Body of pancreas (tissue), 4 donors: ENCODE measurements around the gene NOTUM. TPM values are rescaled to one million over a fixed set of nuclear protein-coding genes. Genes with fewer than 3 reads are reported as not detected.
A peak's percentile ranks its signal among the peaks of the same experiment; 100 is the strongest.

Experiments used
- ATAC-seq: fragments of 150-250 bp; one replicate; pipeline ENCODE4 v1.9.1; 2016
- DNase-seq, 4 donors: peaks; one replicate each; pipeline ENCODE4 v3.0.0-alpha.2; 2019
- H3K27ac ChIP-seq, 4 donors: fragments of 200-600 bp; sonication (generic); 1 replicate in 3 of 4; 2 replicates in 1 of 4; pipeline versions ENCODE4 v1.5.1 to v1.6.1; 2016 to 2019; ENCODE audit warnings: mild to moderate bottlenecking in 1 of 4, mixed read lengths in 1 of 4, moderate library complexity in 1 of 4
- H3K27me3 ChIP-seq, 2 donors: fragments of 200-600 bp; sonication (generic); one replicate each; pipeline ENCODE4 v1.6.0; 2016; ENCODE audit warnings: mild to moderate bottlenecking in 1 of 2
- H3K36me3 ChIP-seq, 2 donors: fragments of 200-600 bp; sonication (generic); replicated peaks in 1 of 2; 2 replicates each; pipeline ENCODE4 v1.5.1; 2016; ENCODE audit warnings: low read depth in 2 of 2; ENCODE audit not compliant: insufficient read depth in 1 of 2
- H3K4me1 ChIP-seq: fragments of 200-600 bp; sonication (generic); one replicate; pipeline ENCODE4 v1.6.0; 2016
- H3K4me3 ChIP-seq, 2 donors: fragments of 200-600 bp; sonication (generic); 1 replicate in 1 of 2; 2 replicates in 1 of 2; pipeline ENCODE4 v1.5.1; 2016 to 2019
- H3K9me3 ChIP-seq, 3 donors: fragments of 200-600 bp; sonication (generic); 1 replicate in 2 of 3; 2 replicates in 1 of 3; pipeline ENCODE4 v1.5.1; 2016
- CTCF ChIP-seq, 7 experiments: fragments of 450-650 bp in 4 of 7; fragments of 200-600 bp in 3 of 7; sonication (generic) in 3 of 7; IDR thresholded peaks; one replicate each; pipeline ENCODE4 v1.5.1; 2016 to 2019; ENCODE audit warnings: antibody characterized with exemption in 7 of 7
- POLR2A ChIP-seq, 3 donors: fragments of 450-650 bp; IDR thresholded peaks; one replicate each; pipeline ENCODE4 v1.6.1; 2016; ENCODE audit warnings: antibody characterized with exemption in 3 of 3, mild to moderate bottlenecking in 2 of 3
- WGBS, 2 donors: methylation state at CpG; one replicate each; pipeline ENCODE4 v1.1.5; 2017; 5-methylcytosine and 5-hydroxymethylcytosine counted together
- intact Hi-C: fragments of 100-400 bp; cut with DNase I; formaldehyde crosslinking; loops from one replicate; pipeline ENCODE4 v1.15.1; 2023
- total RNA-seq, 2 donors: library from RNA; depleted of rRNA; stranded (reverse); fragments of >200 nt; gene quantifications; one replicate each; pipeline ENCODE4 v1.1.0, GENCODE V29; 2016

Gene NOTUM
- total RNA-seq, 2 donors from 2014 or later: 0.33 TPM; not detected in 1

GRCh38 chr17:81993729-81994592 is 33.0 kb upstream of the NOTUM start:
- H3K9me3 ChIP-seq: no peaks in the 10 kb centered on the region
- TF ChIP-seq POLR2A (IDR thresholded peaks at IDR 0.05): no peak
- TF ChIP-seq CTCF (IDR thresholded peaks at IDR 0.05): no peak
- no peak for DNase-seq
- intact Hi-C loops: no loop called here
- H3K27ac ChIP-seq: no peak overlapping the region
- ATAC-seq: no peak
- H3K36me3 ChIP-seq: no peaks in the 10 kb centered on the region
- no peak overlapping the region for H3K4me3 ChIP-seq
- WGBS, 2 donors: 91 to 92% methylated on average over 31 to 34 of the region's 37 CpGs
- no peaks in the 10 kb centered on the region for H3K27me3 ChIP-seq
- peaks cover 24% of the 10 kb centered on the region for H3K4me1 ChIP-seq

DNA sequence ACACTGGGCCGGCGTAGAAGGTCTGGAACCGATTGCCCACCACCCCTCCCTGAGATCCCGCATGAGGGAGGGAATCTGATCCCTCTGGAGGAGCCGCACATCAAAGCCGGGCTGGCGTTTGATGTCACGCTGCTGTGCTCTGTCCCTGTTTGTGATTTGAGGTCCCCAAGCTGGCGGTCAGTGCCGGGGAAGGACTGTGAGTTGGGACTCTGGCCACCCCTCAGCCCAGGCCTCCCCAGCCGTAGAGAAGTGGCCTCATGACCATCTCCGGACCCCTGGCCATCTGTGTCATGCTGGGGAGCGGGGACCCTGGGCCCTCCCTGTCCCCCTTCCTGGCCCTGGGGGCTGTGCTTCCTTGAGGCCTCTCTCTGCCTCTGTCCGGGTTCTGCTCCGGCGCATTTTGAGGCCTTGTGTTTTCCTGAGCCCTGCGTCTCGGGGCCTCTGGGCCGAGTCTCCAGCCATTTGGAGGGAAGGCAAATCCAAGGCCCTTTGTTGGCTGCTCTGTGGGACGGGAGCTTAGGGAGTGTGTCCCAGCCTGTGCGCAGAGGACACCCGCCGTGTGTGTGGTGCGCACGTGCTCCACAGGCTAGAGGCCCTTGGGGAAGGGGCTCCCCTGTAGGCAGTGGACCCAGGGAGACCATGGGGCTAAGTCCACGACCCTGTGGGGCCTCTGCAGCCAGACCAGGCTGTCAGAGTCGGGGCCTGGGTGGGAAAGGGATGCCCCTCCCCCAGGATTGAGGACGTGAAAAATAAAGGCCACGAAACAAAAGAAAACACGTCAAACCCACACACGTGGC is 31.5 kb upstream of the NOTUM start:
- Histone ChIP-seq H3K27ac (peak overlapping the region; percentile 67 to 77 (median 74)), H3K4me3 (no peak overlapping the region), H3K4me1 (peaks cover 24% of the 10 kb centered on the region), H3K36me3 (no peaks in the 10 kb centered on the region), H3K9me3 (no peaks in the 10 kb centered on the region), H3K27me3 (no peaks in the 10 kb centered on the region)
- TF ChIP-seq POLR2A (IDR thresholded peaks at IDR 0.05) (no peak), CTCF (IDR thresholded peaks at IDR 0.05) (no peak)
- intact Hi-C loops: no loop called here
- no peak for ATAC-seq
- 72 to 76% methylated on average over 14 to 31 of the region's 31 CpGs for WGBS, 2 donors
- DNase-seq: no peak

DNA sequence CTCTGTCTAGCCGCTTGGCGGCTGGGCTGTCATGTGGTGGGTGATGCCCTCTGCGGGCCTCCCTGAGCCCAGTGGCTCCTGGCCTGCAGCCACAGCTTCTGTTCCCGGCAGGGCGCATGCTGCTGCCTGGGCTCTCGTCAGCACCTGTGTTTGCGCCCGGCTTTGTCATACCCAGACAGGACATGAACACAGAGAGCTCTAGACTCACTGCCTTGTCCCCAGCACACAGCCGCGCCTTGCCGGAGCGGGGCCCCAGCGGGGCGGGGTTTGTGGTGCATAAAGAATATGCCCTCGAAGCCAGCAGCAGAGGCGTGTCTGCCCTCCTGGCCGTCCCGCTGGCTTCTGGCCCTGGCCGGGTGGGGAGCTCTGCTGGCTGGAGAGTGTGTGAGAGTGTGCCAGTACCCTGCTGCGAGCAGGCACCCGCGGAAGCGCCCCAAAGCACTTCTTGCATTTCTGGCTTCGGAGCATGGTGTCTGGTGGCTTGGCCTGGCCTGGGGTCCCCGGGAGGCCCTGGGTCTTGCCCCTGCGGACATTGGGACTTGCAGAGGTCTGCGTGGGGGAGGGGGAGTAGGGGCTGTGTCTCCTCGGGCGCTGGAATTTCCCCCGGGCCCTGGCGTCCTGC is 30.8 kb upstream of the NOTUM start:
- DNase-seq (peak; percentile 86 to 96 (median 92)), ATAC-seq (peak; percentile 91)
- Histone ChIP-seq H3K4me3 (no peak overlapping the region), H3K27ac (peak overlapping the region; percentile 67 to 77 (median 74)), H3K27me3 (no peaks in the 10 kb centered on the region), H3K4me1 (peaks cover 24% of the 10 kb centered on the region), H3K9me3 (no peaks in the 10 kb centered on the region), H3K36me3 (no peaks in the 10 kb centered on the region)
- TF ChIP-seq POLR2A (IDR thresholded peaks at IDR 0.05) (peak in 2 of 3 donors; percentile 23 to 27), CTCF (IDR thresholded peaks at IDR 0.05) (peak in 3 of 7 experiments; percentile 14 to 41 (median 41))
- intact Hi-C loops: no loop called here
- WGBS, 2 donors: 10 to 20% methylated on average over 6 to 31 of the region's 31 CpGs

DNA sequence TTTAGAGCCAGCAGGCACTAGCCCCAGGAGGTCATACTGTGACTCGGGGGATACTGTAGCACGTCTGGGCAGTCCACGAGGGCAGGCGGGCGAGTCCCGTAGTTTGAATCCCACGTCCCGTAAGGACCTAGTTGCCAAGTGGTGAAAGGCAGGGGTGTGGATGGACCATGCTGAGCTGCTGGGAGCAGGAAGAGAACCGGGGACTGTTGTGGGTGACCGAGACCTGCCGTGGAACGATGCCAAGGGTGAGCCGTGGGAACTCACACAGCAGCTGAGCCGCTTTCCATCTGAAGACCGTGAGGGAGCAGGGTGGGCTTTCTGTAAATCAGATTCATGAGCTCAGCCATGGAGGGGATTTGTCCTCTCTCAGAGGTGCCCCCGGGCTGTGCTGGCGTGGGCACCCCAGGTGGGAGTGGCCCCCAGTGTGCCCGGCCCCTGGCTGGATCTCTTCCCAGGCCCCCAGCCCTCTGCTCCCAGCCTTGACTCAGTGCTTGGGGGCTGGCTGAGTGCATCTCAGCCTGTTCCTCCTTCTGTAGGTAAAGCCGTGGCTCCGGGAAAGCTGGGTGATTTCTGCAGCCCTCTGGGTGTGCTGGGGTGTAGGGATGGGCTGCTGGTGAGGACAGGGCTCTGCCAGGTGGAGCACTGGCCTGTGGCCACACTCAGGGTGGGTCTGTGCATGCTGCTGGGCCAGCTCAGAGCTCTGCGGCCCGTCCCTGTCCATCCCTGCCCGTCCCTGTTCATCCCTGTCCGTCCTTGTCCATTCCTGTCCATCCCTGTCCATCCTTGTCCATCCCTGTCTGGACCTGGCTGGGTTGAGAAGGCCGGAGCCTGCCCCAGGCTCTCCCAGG is 30.1 kb upstream of the NOTUM start:
- intact Hi-C loops: no loop called here
- ATAC-seq: peak; percentile 2
- TF ChIP-seq CTCF (IDR thresholded peaks at IDR 0.05) (no peak), POLR2A (IDR thresholded peaks at IDR 0.05) (no peak)
- peak; percentile 47 to 77 (median 66) for DNase-seq
- H3K27ac ChIP-seq: peak overlapping the region; percentile 67 to 77 (median 74)
- peaks cover 24% of the 10 kb centered on the region for H3K4me1 ChIP-seq
- no peak overlapping the region for H3K4me3 ChIP-seq
- H3K9me3 ChIP-seq: no peaks in the 10 kb centered on the region
- 44 to 48% methylated on average over 19 to 25 of the region's 25 CpGs for WGBS, 2 donors
- H3K27me3 ChIP-seq: no peaks in the 10 kb centered on the region
- peaks cover 0 to under 1% of the 10 kb centered on the region in 2 donors for H3K36me3 ChIP-seq
